HG03442 (cell line): ENCODE results near the gene NFIB.

Experiments
- ATAC-seq: cut with Tn5 transposase; IDR thresholded peaks from one replicate; pipeline ENCODE4 v1.9.1; 2021; ENCODE audit warnings: mild to moderate bottlenecking, moderate library complexity; ENCODE audit not compliant: unreplicated experiment

The NFIB gene

GRCh38 chr9:14321517-14322130, 7.7 kb upstream of the NFIB start:
- no peak for ATAC-seq

- no peak for ATAC-seq
These were observed 6.6 kb upstream of the NFIB start for GRCh38 chr9:14320271-14321181.

- ATAC-seq, result no peak
These were observed 5.1 kb upstream of the NFIB start for GRCh38 chr9:14318934-14319580.

GRCh38 chr9:14318361-14318760, 4.4 kb upstream of the NFIB start:
- ATAC-seq, result no peak

- no peak for ATAC-seq
These were observed 3.9 kb upstream of the NFIB start for GRCh38 chr9:14317667-14318320.

GRCh38 chr9:14316602-14317300, 2.8 kb upstream of the NFIB start:
- no peak for ATAC-seq

GRCh38 chr9:14315875-14316601, 2.1 kb upstream of the NFIB start:
- no peak for ATAC-seq

- ATAC-seq, result no peak
These were observed 1.3 kb upstream of the NFIB start for GRCh38 chr9:14314929-14315874.

- no peak for ATAC-seq
These were observed 535 bp upstream of the NFIB start for GRCh38 chr9:14314424-14314928.

GRCh38 chr9:14313378-14313940, 482 bp downstream of the NFIB start:
- no peak for ATAC-seq

- ATAC-seq, result no peak
These were observed 1.1 kb downstream of the NFIB start for GRCh38 chr9:14312719-14313377.

- no peak for ATAC-seq
These were observed 1.8 kb downstream of the NFIB start for GRCh38 chr9:14311956-14312685.

- ATAC-seq, result no peak
These were observed 2.6 kb downstream of the NFIB start for GRCh38 chr9:14311171-14311949.

- no peak for ATAC-seq
These were observed 3.6 kb downstream of the NFIB start for GRCh38 chr9:14310311-14310710.

GRCh38 chr9:14309403-14309802, 4.5 kb downstream of the NFIB start:
- no peak for ATAC-seq

GRCh38 chr9:14308853-14309145, 5.1 kb downstream of the NFIB start:
- ATAC-seq, result no peak
